ENCODE data around the gene C19orf33.

C19orf33 gene

GRCh38 chr19:38339011-38339410 is 35.0 kb downstream of the C19orf33 start:
- DNase-seq (ENCODE audit: low read depth) = peak; percentile 21

- no peak for DNase-seq (ENCODE audit: low read depth)
These were observed 36.9 kb downstream of the C19orf33 start for GRCh38 chr19:38340927-38341326.

DNA sequence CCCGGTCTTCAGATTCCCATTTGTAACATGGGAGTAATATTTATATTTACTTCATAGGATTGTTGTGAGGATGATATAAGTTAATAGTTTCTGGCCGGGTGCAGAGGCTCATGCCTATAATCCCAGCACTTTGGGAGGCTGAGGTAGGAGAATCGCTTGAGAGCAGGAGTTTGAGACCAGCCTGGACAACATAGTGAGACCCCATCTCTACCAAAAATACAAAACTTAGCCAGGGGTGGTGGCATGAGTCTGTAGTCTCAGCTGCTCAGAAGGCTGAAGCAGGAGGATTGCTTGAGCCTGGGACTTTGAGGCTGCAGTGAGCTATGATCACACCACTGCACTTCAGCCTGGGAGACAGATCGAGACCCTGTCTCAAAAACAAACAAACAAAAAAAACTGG is 42.8 kb downstream of the C19orf33 start:
- DNase-seq (ENCODE audit: low read depth) = no peak

GRCh38 chr19:38350883-38351282 is 46.8 kb downstream of the C19orf33 start:
- DNase-seq (ENCODE audit: low read depth) = no peak

DNA sequence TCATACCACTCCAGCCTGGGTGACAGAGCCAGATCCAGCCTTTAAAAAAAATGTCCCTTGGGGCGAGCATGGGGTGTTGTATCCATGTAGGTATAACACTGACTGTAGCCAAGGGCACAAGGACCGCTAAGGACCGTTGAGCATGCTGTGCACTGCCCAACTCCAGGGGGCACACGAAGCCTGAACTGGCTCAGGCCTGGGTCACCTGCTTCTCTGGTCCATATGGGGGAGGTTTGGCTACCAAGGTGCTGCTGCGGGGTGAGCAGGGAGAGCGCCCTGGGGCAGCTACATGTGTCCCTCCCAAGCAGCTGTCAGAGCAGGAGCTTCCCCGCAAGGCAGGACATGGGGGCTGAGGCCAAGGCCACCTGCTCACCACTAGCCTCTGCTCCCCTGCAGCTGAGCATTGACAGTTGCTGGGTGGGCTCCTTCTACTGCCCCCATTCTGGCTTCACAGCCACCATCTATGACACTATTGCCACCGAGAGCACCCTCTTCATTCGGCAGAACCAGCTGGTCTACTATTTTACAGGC is 47.9 kb downstream of the C19orf33 start:
- no peak for DNase-seq (ENCODE audit: low read depth)

DNA sequence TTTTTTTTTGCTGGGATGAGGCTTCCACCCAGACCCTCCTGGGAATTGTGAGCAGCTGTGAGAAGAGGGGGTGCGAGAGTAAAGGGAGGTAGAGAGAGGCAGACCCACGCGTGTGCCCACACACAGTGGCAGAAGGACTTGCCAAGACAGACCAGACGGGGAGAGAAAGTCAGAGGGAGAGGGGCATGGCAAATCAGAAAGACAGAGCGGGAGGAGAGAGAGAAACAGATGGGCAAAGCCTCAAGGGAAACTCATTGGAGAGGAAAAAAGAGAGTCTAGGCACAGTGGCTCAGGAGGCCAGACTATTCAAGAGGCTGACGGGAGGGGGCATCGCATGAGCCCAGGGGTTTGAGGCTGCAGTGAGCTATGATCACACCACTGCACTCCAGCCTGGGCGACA is 48.6 kb downstream of the C19orf33 start:
- DNase-seq (ENCODE audit: low read depth) = no peak

All from iris pigment epithelial cell (primary cell).